IgD-negative memory B cell (primary cell): Measurements from ENCODE around the gene CRYL1. TPM values are rescaled to one million over a fixed set of nuclear protein-coding genes. Genes with fewer than 3 reads are reported as not detected.

ENCODE experiments used
- H3K27ac Mint-ChIP-seq, 3 donors: one replicate each; pipeline ENCODE4 v1.8.0; 2020 to 2022; ENCODE audit warnings: mild to moderate bottlenecking in 3 of 3, mixed read lengths in 3 of 3, moderate library complexity in 1 of 3
- H3K27me3 Mint-ChIP-seq: one replicate; pipeline ENCODE4 v1.8.0; 2021; ENCODE audit warnings: mixed read lengths
- H3K36me3 Mint-ChIP-seq: one replicate; pipeline ENCODE4 v1.8.0; 2020; ENCODE audit warnings: mild to moderate bottlenecking, mixed read lengths
- H3K4me1 Mint-ChIP-seq, 3 donors: one replicate each; pipeline ENCODE4 v1.8.0; 2020 to 2022; ENCODE audit warnings: mixed read lengths in 3 of 3, mild to moderate bottlenecking in 1 of 3
- H3K4me3 Mint-ChIP-seq, 4 donors: one replicate each; pipeline ENCODE4 v1.8.0; 2020 to 2022; ENCODE audit warnings: mild to moderate bottlenecking in 4 of 4, mixed read lengths in 4 of 4, moderate library complexity in 3 of 4
- H3K9me3 Mint-ChIP-seq, 3 donors: one replicate each; pipeline ENCODE4 v1.8.0; 2020 to 2021; ENCODE audit warnings: mixed read lengths in 3 of 3, mild to moderate bottlenecking in 1 of 3
- polyA plus RNA-seq: library from polyadenylated mRNA; unstranded; fragments of 300-500 nt; fragmentation: Illumina TruSeq; gene quantifications from one replicate; pipeline ENCODE4 v1.2.3, GENCODE V29; 2021

CRYL1 gene
- polyA plus RNA-seq, 1 donor from 2014 or later = 32.3 TPM

- Mint-ChIP-seq H3K27ac (no peak overlapping the region), H3K27me3 (no peaks in the 10 kb centered on the region), H3K36me3 (no peaks in the 10 kb centered on the region), H3K9me3 (peaks cover 0 to 2% (median 0%) of the 10 kb centered on the region in 3 donors), H3K4me3 (no peak overlapping the region), H3K4me1 (peaks cover 0 to 2% (median 0%) of the 10 kb centered on the region in 3 donors)
These were observed 135.0 kb downstream of the CRYL1 start for GRCh38 chr13:20390526-20391175.

DNA sequence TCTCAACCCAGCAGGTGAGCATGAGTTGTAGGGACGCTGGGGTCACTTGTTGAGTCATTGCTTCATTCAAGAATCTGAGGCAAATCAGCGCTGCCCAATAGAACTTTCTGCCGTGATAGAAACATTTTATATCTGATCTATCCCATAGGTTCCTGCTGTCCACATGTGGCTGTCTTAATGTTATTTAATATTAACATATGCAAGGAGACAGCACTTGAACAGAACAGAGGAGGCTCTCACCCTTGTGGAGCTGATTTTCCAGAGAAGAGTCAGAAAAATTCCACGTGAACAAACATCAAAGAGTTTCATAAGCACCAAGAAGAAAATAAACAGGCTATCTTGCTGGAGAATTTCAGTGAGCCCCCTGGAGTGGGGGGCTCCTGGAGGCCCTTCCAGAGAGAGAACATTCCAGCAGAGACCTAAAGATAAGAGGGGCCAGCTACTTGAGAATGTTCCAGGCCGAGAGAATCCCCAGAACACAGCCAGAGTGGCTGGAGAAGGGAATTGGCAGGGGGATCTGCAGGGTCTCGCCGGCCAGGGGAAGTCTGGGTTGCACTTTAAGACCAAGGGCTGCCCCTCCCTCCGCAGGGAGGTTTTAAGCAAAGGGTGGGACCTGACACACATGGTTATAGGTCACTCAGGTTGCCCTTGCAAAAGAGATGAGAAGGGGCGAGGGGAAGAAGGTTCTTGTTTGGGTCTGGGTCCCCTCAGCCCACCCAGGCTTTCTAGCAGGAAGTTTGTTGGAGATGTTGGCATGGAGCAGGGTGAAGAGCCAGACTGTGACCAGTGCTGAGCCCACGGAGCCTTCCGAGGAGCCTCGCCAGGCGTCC is 135.7 kb downstream of the CRYL1 start:
- H3K4me1 Mint-ChIP-seq = peaks cover 0 to 2% (median 0%) of the 10 kb centered on the region in 3 donors
- H3K27me3 Mint-ChIP-seq = no peaks in the 10 kb centered on the region
- H3K27ac Mint-ChIP-seq = no peak overlapping the region
- H3K9me3 Mint-ChIP-seq = peaks cover 0 to 2% (median 0%) of the 10 kb centered on the region in 3 donors
- H3K4me3 Mint-ChIP-seq = no peak overlapping the region
- H3K36me3 Mint-ChIP-seq = no peaks in the 10 kb centered on the region

- peaks cover 0 to 2% (median 0%) of the 10 kb centered on the region in 3 donors for H3K4me1 Mint-ChIP-seq
- no peak overlapping the region for H3K4me3 Mint-ChIP-seq
- H3K27me3 Mint-ChIP-seq = peaks cover 5% of the 10 kb centered on the region
- no peak overlapping the region for H3K27ac Mint-ChIP-seq
- H3K36me3 Mint-ChIP-seq = no peaks in the 10 kb centered on the region
- H3K9me3 Mint-ChIP-seq = peaks cover 0 to 2% (median 0%) of the 10 kb centered on the region in 3 donors
These were observed 137.5 kb downstream of the CRYL1 start for GRCh38 chr13:20388184-20388583.

- peaks cover 0 to 2% (median 0%) of the 10 kb centered on the region in 3 donors for H3K4me1 Mint-ChIP-seq
- H3K27ac Mint-ChIP-seq = no peak overlapping the region
- H3K27me3 Mint-ChIP-seq = peaks cover 5% of the 10 kb centered on the region
- no peaks in the 10 kb centered on the region for H3K36me3 Mint-ChIP-seq
- H3K9me3 Mint-ChIP-seq = peaks cover 0 to 2% (median 0%) of the 10 kb centered on the region in 3 donors
- H3K4me3 Mint-ChIP-seq = no peak overlapping the region
These were observed 138.2 kb downstream of the CRYL1 start for GRCh38 chr13:20387441-20387971.

- H3K4me3 Mint-ChIP-seq = no peak overlapping the region
- no peaks in the 10 kb centered on the region for H3K36me3 Mint-ChIP-seq
- H3K9me3 Mint-ChIP-seq = peaks cover 0 to 2% (median 0%) of the 10 kb centered on the region in 3 donors
- H3K27ac Mint-ChIP-seq = no peak overlapping the region
- peaks cover 5% of the 10 kb centered on the region for H3K27me3 Mint-ChIP-seq
- H3K4me1 Mint-ChIP-seq = peaks cover 0 to 2% (median 0%) of the 10 kb centered on the region in 3 donors
These were observed 138.7 kb downstream of the CRYL1 start for GRCh38 chr13:20387006-20387405.

- no peak overlapping the region for H3K27ac Mint-ChIP-seq
- H3K27me3 Mint-ChIP-seq = peaks cover 5% of the 10 kb centered on the region
- no peaks in the 10 kb centered on the region for H3K36me3 Mint-ChIP-seq
- peaks cover 0 to 2% (median 0%) of the 10 kb centered on the region in 3 donors for H3K4me1 Mint-ChIP-seq
- no peaks in the 10 kb centered on the region for H3K9me3 Mint-ChIP-seq
- H3K4me3 Mint-ChIP-seq = no peak overlapping the region
These were observed 142.6 kb downstream of the CRYL1 start for GRCh38 chr13:20383058-20383457.

DNA sequence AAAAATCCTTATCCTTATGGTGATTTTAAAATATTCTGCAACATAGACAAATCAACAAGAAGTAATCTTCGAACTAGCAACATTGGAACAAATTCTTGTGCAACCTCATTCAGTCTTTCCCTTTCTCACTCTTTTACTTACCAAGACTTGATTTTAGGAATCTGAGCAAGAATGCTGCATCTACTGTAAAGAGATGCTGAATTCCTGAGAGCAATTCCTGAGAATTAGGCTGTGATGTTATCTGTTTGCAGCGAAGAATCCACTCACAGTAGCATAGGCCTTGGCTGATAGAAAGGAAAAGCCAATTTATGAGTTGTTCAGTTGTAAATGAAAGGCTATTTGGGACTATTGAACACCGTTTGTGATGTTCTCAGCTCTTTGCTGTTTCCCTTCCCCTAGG is 144.3 kb downstream of the CRYL1 start:
- Mint-ChIP-seq H3K9me3 (no peaks in the 10 kb centered on the region), H3K4me1 (no peaks in the 10 kb centered on the region), H3K27ac (no peak overlapping the region), H3K36me3 (no peaks in the 10 kb centered on the region), H3K4me3 (no peak overlapping the region), H3K27me3 (peaks cover 5% of the 10 kb centered on the region)

DNA sequence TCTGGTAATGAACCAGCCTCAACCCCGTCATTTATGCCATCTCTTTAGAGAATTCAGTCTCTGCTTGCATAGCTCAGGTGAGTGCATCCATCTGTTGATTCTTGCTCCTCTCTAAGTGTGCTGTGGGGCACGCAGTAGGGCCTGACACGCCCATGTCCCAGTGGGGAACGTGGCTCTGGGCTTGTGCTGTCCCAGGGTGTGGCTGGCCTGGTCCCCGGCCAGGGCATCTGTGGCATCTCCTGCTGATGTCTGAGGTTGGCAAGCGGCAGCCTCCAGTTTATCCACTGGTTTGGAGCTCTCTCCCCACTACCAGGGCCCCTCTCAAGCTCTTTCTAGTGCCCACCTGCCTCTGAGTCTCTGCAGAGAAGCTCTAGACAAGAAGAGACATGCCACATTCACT is 146.9 kb downstream of the CRYL1 start:
- Mint-ChIP-seq H3K27ac (peak overlapping the region in 1 of 3 donors; percentile 28), H3K4me3 (no peak overlapping the region), H3K27me3 (peaks cover 1% of the 10 kb centered on the region), H3K36me3 (no peaks in the 10 kb centered on the region), H3K4me1 (no peaks in the 10 kb centered on the region), H3K9me3 (no peaks in the 10 kb centered on the region)

DNA sequence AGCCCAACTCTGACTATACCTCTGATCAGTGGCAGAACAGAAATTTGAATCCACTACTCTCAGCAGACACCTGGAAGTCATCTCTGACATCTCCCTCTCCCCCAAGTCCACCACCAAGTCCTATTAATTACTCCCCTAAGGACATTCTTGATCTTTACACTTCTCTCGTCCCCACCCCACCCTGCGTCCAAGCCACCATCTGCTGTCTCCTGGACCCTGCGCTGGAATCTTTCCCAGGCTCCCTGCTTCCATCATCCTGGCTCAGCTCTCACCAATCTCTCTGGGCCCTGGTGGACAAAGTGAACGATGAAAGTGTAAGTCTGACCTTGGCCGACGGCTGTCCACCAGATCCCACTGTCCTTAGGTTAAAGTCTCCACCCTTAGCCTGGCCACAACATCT is 147.9 kb downstream of the CRYL1 start:
- Mint-ChIP-seq H3K9me3 (no peaks in the 10 kb centered on the region), H3K27me3 (peaks cover 2% of the 10 kb centered on the region), H3K4me3 (no peak overlapping the region), H3K27ac (no peak overlapping the region), H3K36me3 (no peaks in the 10 kb centered on the region), H3K4me1 (no peaks in the 10 kb centered on the region)

DNA sequence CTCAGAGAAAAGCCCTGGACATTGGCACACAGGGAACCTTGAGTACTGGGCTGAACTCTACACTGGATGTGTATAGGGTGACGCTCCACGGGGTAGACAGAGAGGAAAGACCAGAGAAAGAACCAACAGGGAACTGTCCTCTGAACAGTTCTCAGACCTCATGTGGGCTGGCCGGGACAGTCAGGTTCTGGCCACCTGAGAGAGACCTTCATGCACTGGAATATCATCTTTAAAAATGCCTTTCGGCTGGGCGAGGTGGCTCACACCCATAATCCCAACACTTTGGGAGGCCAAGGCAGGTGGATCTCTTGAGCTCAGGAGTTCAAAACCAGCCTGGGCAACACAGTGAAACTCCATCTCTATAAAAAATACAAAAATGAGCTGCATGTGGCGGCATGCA is 149.8 kb downstream of the CRYL1 start:
- no peak overlapping the region for H3K4me3 Mint-ChIP-seq
- H3K36me3 Mint-ChIP-seq = no peaks in the 10 kb centered on the region
- H3K4me1 Mint-ChIP-seq = no peaks in the 10 kb centered on the region
- peak overlapping the region in 1 of 3 donors; percentile 2 for H3K27ac Mint-ChIP-seq
- H3K9me3 Mint-ChIP-seq = no peaks in the 10 kb centered on the region
- H3K27me3 Mint-ChIP-seq = peaks cover 3% of the 10 kb centered on the region

GRCh38 chr13:20373861-20374260 is 151.8 kb downstream of the CRYL1 start:
- Mint-ChIP-seq H3K4me3 (no peak overlapping the region), H3K36me3 (no peaks in the 10 kb centered on the region), H3K27me3 (peaks cover 5% of the 10 kb centered on the region), H3K9me3 (peaks cover 0 to 3% (median 0%) of the 10 kb centered on the region in 3 donors), H3K4me1 (peaks cover 0 to under 1% (median 0%) of the 10 kb centered on the region in 3 donors), H3K27ac (no peak overlapping the region)

DNA sequence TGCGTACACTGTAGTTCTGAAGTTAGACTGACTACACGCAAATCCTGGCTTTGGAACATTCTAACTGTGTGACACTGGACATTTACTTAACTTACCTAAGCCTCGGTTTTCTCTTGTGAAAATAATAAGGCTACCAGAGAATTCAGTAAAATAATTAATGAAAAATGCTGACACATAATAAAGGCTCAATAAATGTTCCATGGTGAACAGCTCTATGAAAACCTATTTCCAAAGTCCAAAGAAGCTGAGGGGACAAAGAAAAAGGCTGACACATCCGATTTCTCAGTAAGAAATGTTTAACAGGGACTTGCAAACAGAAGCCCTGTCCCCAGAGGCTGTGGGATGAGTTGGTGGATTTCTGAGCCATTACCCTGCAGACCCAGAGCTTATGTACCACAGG is 153.8 kb downstream of the CRYL1 start:
- peaks cover 8% of the 10 kb centered on the region for H3K27me3 Mint-ChIP-seq
- H3K36me3 Mint-ChIP-seq = no peaks in the 10 kb centered on the region
- no peak overlapping the region for H3K4me3 Mint-ChIP-seq
- H3K9me3 Mint-ChIP-seq = peaks cover 0 to 3% (median 0%) of the 10 kb centered on the region in 3 donors
- no peak overlapping the region for H3K27ac Mint-ChIP-seq
- peaks cover 0 to 2% (median 0%) of the 10 kb centered on the region in 3 donors for H3K4me1 Mint-ChIP-seq

- H3K27me3 Mint-ChIP-seq = peaks cover 11% of the 10 kb centered on the region
- H3K27ac Mint-ChIP-seq = no peak overlapping the region
- peaks cover 0 to 2% (median 0%) of the 10 kb centered on the region in 3 donors for H3K4me1 Mint-ChIP-seq
- no peak overlapping the region for H3K4me3 Mint-ChIP-seq
- H3K9me3 Mint-ChIP-seq = peaks cover 0 to 3% (median 0%) of the 10 kb centered on the region in 3 donors
- no peaks in the 10 kb centered on the region for H3K36me3 Mint-ChIP-seq
These were observed 154.7 kb downstream of the CRYL1 start for GRCh38 chr13:20370815-20371421.

- Mint-ChIP-seq H3K4me3 (no peak overlapping the region), H3K27ac (no peak overlapping the region), H3K36me3 (no peaks in the 10 kb centered on the region), H3K4me1 (peaks cover 0 to 2% (median 0%) of the 10 kb centered on the region in 3 donors), H3K27me3 (peaks cover 13% of the 10 kb centered on the region), H3K9me3 (peaks cover 0 to 3% (median 0%) of the 10 kb centered on the region in 3 donors)
These were observed 155.7 kb downstream of the CRYL1 start for GRCh38 chr13:20369886-20370361.

GRCh38 chr13:20366056-20366455 is 159.6 kb downstream of the CRYL1 start:
- Mint-ChIP-seq H3K27me3 (peaks cover 19% of the 10 kb centered on the region), H3K4me1 (peaks cover 0 to 2% (median 0%) of the 10 kb centered on the region in 3 donors), H3K36me3 (no peaks in the 10 kb centered on the region), H3K9me3 (peaks cover 0 to 3% (median 0%) of the 10 kb centered on the region in 3 donors), H3K27ac (no peak overlapping the region), H3K4me3 (no peak overlapping the region)
